B cell (primary cell): ENCODE measurements around the gene TMEM144. TPM values are rescaled to one million over a fixed set of nuclear protein-coding genes. Genes with fewer than 3 reads are reported as not detected.

Experiments used
- ATAC-seq: fragments of 200-7000 bp; cut with Tn5 transposase; one replicate; pipeline ENCODE4 v1.10.0; 2021; ENCODE audit warnings: low read depth, mild to moderate bottlenecking, moderate number of reproducible peaks, moderate library complexity
- CTCF ChIA-PET: fragments of 350-600 bp; sonication (Branson Sonifier 250); formaldehyde crosslinking; loops from one replicate; lab custom pipeline; 2021; ENCODE audit warnings: antibody characterized with exemption, inconsistent platforms; lab: Charles Lee
- POLR2A ChIA-PET: fragments of 350-600 bp; sonication (Branson Sonifier 250); formaldehyde crosslinking; loops from one replicate; lab custom pipeline; 2021; ENCODE audit warnings: antibody characterized with exemption; lab: Charles Lee
- DNase-seq: peaks from one replicate; pipeline ENCODE4 v3.0.0; 2013
- H2AFZ ChIP-seq: 2 replicates; pipeline ENCODE4 v1.6.1; 2012; ENCODE audit warnings: mild to moderate bottlenecking, low read depth, low read length; ENCODE audit not compliant: insufficient read depth, poor library complexity, severe bottlenecking
- H3K27ac ChIP-seq, 2 donors: 1 replicate in 1 of 2; 2 replicates in 1 of 2; pipeline ENCODE4 v1.5.1; 2012 to 2013; ENCODE audit warnings: low read length in 2 of 2, mild to moderate bottlenecking in 2 of 2, moderate library complexity in 1 of 2
- H3K27me3 ChIP-seq, 4 experiments: fragments of 200-600 bp in 1 of 4; sonication (generic) in 1 of 4; replicated peaks in 1 of 4; 1 replicate in 2 of 4; 2 replicates in 2 of 4; pipeline versions ENCODE4 v1.6.1 to v1.7.0; 2013 to 2016; ENCODE audit warnings: low read length in 3 of 4, mild to moderate bottlenecking in 2 of 4, mixed read lengths in 1 of 4, moderate library complexity in 1 of 4; ENCODE audit not compliant: insufficient read depth in 4 of 4, control insufficient read depth in 3 of 4; ENCODE audit errors: control extremely low read depth in 1 of 4
- H3K36me3 ChIP-seq, 2 experiments: replicated peaks in 1 of 2; 1 replicate in 1 of 2; 2 replicates in 1 of 2; pipeline versions ENCODE4 v1.6.1 to v1.7.1; 2013; ENCODE audit warnings: low read length in 1 of 2; ENCODE audit not compliant: insufficient read depth in 2 of 2, control insufficient read depth in 1 of 2; ENCODE audit errors: control extremely low read depth in 1 of 2, extremely low read depth in 1 of 2
- H3K4me1 ChIP-seq, 2 donors: fragments of 200-600 bp in 1 of 2; sonication (generic) in 1 of 2; 1 replicate in 1 of 2; 2 replicates in 1 of 2; pipeline versions ENCODE4 v1.5.1 to v1.6.1; 2013 to 2017; ENCODE audit warnings: low read length in 2 of 2; ENCODE audit not compliant: control insufficient read depth in 2 of 2, insufficient read depth in 2 of 2
- H3K4me2 ChIP-seq: replicated peaks from 2 replicates; pipeline ENCODE3; 2012; ENCODE audit warnings: mild to moderate bottlenecking, low read depth, low read length; ENCODE audit not compliant: poor library complexity, severe bottlenecking
- H3K4me3 ChIP-seq, 5 experiments: fragments of 200-600 bp in 1 of 5; sonication (generic) in 1 of 5; 1 replicate in 3 of 5; 2 replicates in 2 of 5; pipeline versions ENCODE4 v1.5.1 to v1.7.0; 2011 to 2016; ENCODE audit warnings: low read length in 4 of 5, mild to moderate bottlenecking in 4 of 5, low read depth in 2 of 5, control low read depth in 1 of 5, moderate library complexity in 1 of 5; ENCODE audit not compliant: insufficient read depth in 1 of 5; ENCODE audit errors: control extremely low read depth in 1 of 5, extremely low read depth in 1 of 5
- H3K79me2 ChIP-seq: fragments of 200-600 bp; sonication (generic); one replicate; pipeline ENCODE4 v1.6.0; 2016; ENCODE audit warnings: low read length; ENCODE audit not compliant: control insufficient read depth, insufficient read depth
- H3K9ac ChIP-seq: fragments of 200-600 bp; sonication (generic); 2 replicates; pipeline ENCODE4 v1.6.1; 2017; ENCODE audit warnings: mild to moderate bottlenecking, low read length, moderate library complexity
- H3K9me3 ChIP-seq, 3 donors: one replicate each; pipeline versions ENCODE4 v1.6.1 to v1.7.1; 2013; ENCODE audit warnings: low read length in 2 of 3; ENCODE audit not compliant: control insufficient read depth in 2 of 3, insufficient read depth in 1 of 3; ENCODE audit errors: control extremely low read depth in 1 of 3
- H4K20me1 ChIP-seq: 2 replicates; pipeline ENCODE4 v1.6.0; 2012; ENCODE audit warnings: mild to moderate bottlenecking, low read length; ENCODE audit not compliant: insufficient read depth, control insufficient read depth, poor library complexity, severe bottlenecking
- H3K27ac Mint-ChIP-seq: one replicate; pipeline ENCODE4 v1.8.0; 2021; ENCODE audit warnings: mixed read lengths
- H3K27me3 Mint-ChIP-seq: one replicate; pipeline ENCODE4 v1.8.0; 2021; ENCODE audit warnings: mixed read lengths
- H3K4me1 Mint-ChIP-seq: one replicate; pipeline ENCODE4 v1.8.0; 2021; ENCODE audit warnings: mixed read lengths
- H3K4me3 Mint-ChIP-seq: one replicate; pipeline ENCODE4 v1.8.0; 2021; ENCODE audit warnings: mixed read lengths
- H3K9me3 Mint-ChIP-seq: one replicate; pipeline ENCODE4 v1.8.0; 2022; ENCODE audit warnings: mixed read lengths; ENCODE audit not compliant: insufficient read depth
- CTCF ChIP-seq: fragments of 200-600 bp; IDR thresholded peaks from one replicate; pipeline ENCODE4 v1.8.0; 2022; ENCODE audit warnings: antibody characterized with exemption, mild to moderate bottlenecking
- EZH2 ChIP-seq: IDR thresholded peaks from 2 replicates; pipeline ENCODE4 v1.6.1; 2012; ENCODE audit warnings: borderline replicate concordance, low read depth, mild to moderate bottlenecking, moderate library complexity, low read length; ENCODE audit not compliant: insufficient read depth, poor library complexity, severe bottlenecking
- WGBS: methylation state at CpG from one replicate; pipeline ENCODE4 v1.1.5; 2013; ENCODE audit warnings: missing lambda C conversion rate; ENCODE audit not compliant: insufficient coverage; 5-methylcytosine and 5-hydroxymethylcytosine counted together
- intact Hi-C: fragments of 100-400 bp; cut with micrococcal nuclease; formaldehyde crosslinking; loops from one replicate; pipeline ENCODE4 v1.10.0; 2022
- polyA plus RNA-seq: library from polyadenylated mRNA; depleted of rRNA; stranded (reverse); fragments of >200 nt; gene quantifications from 2 replicates; pipeline ENCODE4 v1.2.3, GENCODE V29; 2012
- total RNA-seq, 2 donors: library from RNA; stranded (reverse); fragments of 120-200 nt in 1 of 2; gene quantifications; 1 replicate in 1 of 2; 2 replicates in 1 of 2; pipeline versions ENCODE4 v1.2.3 to v1.2.4, GENCODE V29; 2013 to 2022

TMEM144 gene
- total and polyA plus RNA-seq, 2 donors (not counting 1 experiment from before 2014, with no cell fraction given) = 0.06 to 0.07 TPM

GRCh38 chr4:158202481-158202880, 7.8 kb upstream of the TMEM144 start:
- intact Hi-C loops = no loop called here
- Histone ChIP-seq H3K79me2 (no peaks in the 10 kb centered on the region), H3K4me3 (no peak overlapping the region), H3K4me2 (no peak overlapping the region), H4K20me1 (no peaks in the 10 kb centered on the region), H3K36me3 (no peaks in the 10 kb centered on the region), H3K9ac (no peak overlapping the region), H3K27me3 (no peaks in the 10 kb centered on the region), H3K9me3 (no peaks in the 10 kb centered on the region), H3K27ac (no peak overlapping the region), H2AFZ (no peak overlapping the region), H3K4me1 (no peaks in the 10 kb centered on the region)
- H3K27ac Mint-ChIP-seq = no peak overlapping the region
- no peak for ATAC-seq
- no peak overlapping the region for H3K4me3 Mint-ChIP-seq
- TF ChIP-seq CTCF (no peak), EZH2 (no peak)
- peaks cover 3% of the 10 kb centered on the region for H3K27me3 Mint-ChIP-seq
- H3K9me3 Mint-ChIP-seq = no peaks in the 10 kb centered on the region
- DNase-seq = no peak
- CTCF ChIA-PET = interaction anchor here (0.5 kb wide), 1 partner anchor 29 kb away, joined by 3 read pairs; no protein-coding TSS in a partner anchor
- no peaks in the 10 kb centered on the region for H3K4me1 Mint-ChIP-seq
- POLR2A ChIA-PET = no interaction called here
- WGBS = no CpG with 5 or more reads among the region's 1 CpG

GRCh38 chr4:158203436-158203835, 6.8 kb upstream of the TMEM144 start:
- H3K27me3 Mint-ChIP-seq = peaks cover 6% of the 10 kb centered on the region
- H3K4me2 ChIP-seq = no peak overlapping the region
- no peak overlapping the region for H3K27ac ChIP-seq
- ChIA-PET POLR2A (no interaction called here), CTCF (no interaction called here)
- no peaks in the 10 kb centered on the region for H3K9me3 Mint-ChIP-seq
- no peak overlapping the region for H3K4me3 ChIP-seq
- H3K4me1 Mint-ChIP-seq = no peaks in the 10 kb centered on the region
- no peak overlapping the region for H3K4me3 Mint-ChIP-seq
- H3K9me3 ChIP-seq = no peaks in the 10 kb centered on the region
- H3K79me2 ChIP-seq = no peaks in the 10 kb centered on the region
- no peak overlapping the region for H2AFZ ChIP-seq
- no peak overlapping the region for H3K27ac Mint-ChIP-seq
- TF ChIP-seq EZH2 (no peak), CTCF (no peak)
- no peak overlapping the region for H3K9ac ChIP-seq
- no CpG with 5 or more reads among the region's 2 CpGs for WGBS
- no peak for DNase-seq
- no peaks in the 10 kb centered on the region for H4K20me1 ChIP-seq
- intact Hi-C loops = no loop called here
- H3K4me1 ChIP-seq = no peaks in the 10 kb centered on the region
- H3K27me3 ChIP-seq = no peaks in the 10 kb centered on the region
- no peak for ATAC-seq
- no peaks in the 10 kb centered on the region for H3K36me3 ChIP-seq
